ENCODE results near the gene TNRC6B. TPM values are rescaled to one million over a fixed set of nuclear protein-coding genes. Genes with fewer than 3 reads are reported as not detected.

Gene TNRC6B
- polyA plus RNA-seq, 2 donors = 2.3 to 8.2 TPM

DNA sequence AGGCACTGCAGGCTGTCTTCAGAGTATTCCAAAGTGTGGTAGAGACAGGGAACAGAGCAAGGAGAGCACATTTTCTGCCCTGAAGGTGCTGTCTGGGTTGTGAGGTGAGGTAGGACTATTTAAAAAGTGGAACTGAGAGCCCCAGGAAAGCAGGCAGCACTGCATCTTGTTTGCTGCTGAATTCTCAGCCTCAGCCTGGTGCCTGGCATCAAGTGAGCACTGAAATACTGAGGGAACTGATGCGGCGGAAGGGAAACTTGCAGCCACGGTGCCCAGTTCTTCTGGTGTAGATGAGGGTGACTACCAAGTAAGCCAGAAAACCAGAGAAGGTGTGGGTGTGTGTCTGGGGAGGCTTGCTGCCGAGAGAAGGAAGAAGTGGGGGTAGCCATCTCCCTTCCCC is 59.5 kb downstream of the TNRC6B start:
- Histone ChIP-seq H3K27ac (ENCODE audit: low read depth in 2 of 2, low read length in 1 of 2) (no peak overlapping the region), H3K36me3 (ENCODE audit: control insufficient read depth in 2 of 2, insufficient read depth in 2 of 2, low read length in 1 of 2) (no peaks in the 10 kb centered on the region), H3K27me3 (ENCODE audit: control insufficient read depth in 1 of 2, insufficient read depth in 2 of 2, low read length in 2 of 2) (no peaks in the 10 kb centered on the region), H3K4me1 (ENCODE audit: control insufficient read depth in 2 of 2, insufficient read depth in 2 of 2, low read length in 1 of 2) (peaks cover 0 to 14% of the 10 kb centered on the region in 2 donors), H3K9me3 (ENCODE audit: control insufficient read depth in 2 of 2, insufficient read depth in 1 of 2, low read depth in 1 of 2, low read length in 1 of 2) (no peaks in the 10 kb centered on the region), H3K4me3 (ENCODE audit: low read depth in 1 of 2, low read length in 2 of 2) (no peak overlapping the region)
- WGBS, 2 donors = 89 to 90% methylated on average over 4 of the region's 4 CpGs

DNA sequence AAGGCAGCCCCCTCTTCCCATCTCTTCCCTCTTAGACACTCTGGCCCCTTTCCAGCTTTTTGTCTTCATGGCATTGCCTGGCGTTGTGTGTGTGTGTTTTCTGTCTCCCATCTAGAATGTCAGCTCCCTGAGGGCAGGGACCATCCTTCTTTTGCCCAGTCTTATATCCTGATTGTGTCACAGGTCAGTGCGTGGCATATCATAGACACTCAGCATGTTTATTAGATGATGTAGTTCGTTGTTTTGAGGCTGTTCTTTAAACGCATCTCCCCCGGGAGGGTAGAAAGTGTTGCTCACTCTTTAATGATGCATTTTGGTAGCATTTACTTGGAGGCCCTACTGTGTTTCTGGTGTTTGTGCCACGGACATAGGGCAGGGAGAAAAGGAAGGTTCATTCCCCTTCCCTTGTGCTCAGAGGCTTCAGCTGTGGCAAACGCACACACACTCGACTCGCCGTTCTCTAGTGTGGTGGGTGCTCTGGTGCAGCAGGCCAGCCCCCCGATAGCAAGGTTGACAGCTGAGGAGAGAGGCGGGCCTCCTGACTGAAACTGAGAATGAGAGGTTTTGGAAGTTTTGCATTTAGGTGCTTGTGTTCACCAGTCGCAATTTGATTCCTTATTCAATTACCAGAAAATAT is 60.2 kb downstream of the TNRC6B start:
- no peaks in the 10 kb centered on the region for H3K9me3 ChIP-seq (ENCODE audit: control insufficient read depth in 2 of 2, insufficient read depth in 1 of 2, low read depth in 1 of 2, low read length in 1 of 2)
- no peak overlapping the region for H3K4me3 ChIP-seq (ENCODE audit: low read depth in 1 of 2, low read length in 2 of 2)
- peaks cover 0 to 14% of the 10 kb centered on the region in 2 donors for H3K4me1 ChIP-seq (ENCODE audit: control insufficient read depth in 2 of 2, insufficient read depth in 2 of 2, low read length in 1 of 2)
- H3K36me3 ChIP-seq (ENCODE audit: control insufficient read depth in 2 of 2, insufficient read depth in 2 of 2, low read length in 1 of 2) = no peaks in the 10 kb centered on the region
- H3K27me3 ChIP-seq (ENCODE audit: control insufficient read depth in 1 of 2, insufficient read depth in 2 of 2, low read length in 2 of 2) = no peaks in the 10 kb centered on the region
- 83 to 87% methylated on average over 13 of the region's 13 CpGs for WGBS, 2 donors
- no peak overlapping the region for H3K27ac ChIP-seq (ENCODE audit: low read depth in 2 of 2, low read length in 1 of 2)

DNA sequence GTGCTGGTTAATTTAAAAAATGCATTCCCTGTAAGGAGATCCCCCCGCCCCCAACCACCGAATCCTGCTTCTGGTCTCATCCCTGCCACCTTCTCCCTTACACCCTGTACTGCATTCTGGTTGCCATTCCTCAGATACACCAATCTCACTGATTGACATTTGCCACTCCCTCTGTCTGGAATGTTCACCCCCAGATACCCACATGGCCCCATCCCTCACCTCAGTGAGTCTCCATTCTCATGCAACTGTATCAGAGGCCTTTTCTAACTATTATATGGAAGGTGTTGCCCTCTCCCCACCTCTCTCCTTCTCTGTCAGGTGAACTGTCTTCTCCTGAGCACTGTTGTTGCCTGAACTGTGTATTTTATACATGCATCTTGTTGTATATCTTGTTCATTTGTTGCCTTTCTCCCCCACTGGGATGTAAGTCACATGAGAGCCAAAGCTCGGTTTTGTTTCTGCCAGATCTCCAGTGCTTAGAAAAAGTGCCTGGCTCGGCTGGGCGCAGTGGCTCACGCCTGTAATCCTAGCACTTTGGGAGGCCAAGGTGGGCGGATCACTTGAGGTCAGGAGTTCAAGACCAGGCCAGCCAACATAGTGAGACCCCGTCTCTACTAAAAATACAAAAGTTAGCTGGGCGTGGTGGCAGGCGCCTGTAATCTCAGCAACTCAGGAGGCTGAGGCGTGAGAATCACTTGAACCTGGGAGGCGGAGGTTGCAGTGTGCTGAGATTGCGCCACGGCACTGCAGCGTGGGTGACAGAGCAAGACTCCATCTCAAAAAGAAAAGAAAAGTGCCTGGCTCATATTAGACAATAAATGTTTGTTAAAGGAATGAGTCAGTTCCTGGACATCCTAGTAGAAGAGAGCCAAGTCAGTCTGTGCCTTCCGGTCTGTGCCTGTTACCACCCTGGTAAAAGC is 61.0 kb downstream of the TNRC6B start:
- no peak overlapping the region for H3K4me3 ChIP-seq (ENCODE audit: low read depth in 1 of 2, low read length in 2 of 2)
- no peaks in the 10 kb centered on the region for H3K36me3 ChIP-seq (ENCODE audit: control insufficient read depth in 2 of 2, insufficient read depth in 2 of 2, low read length in 1 of 2)
- H3K27me3 ChIP-seq (ENCODE audit: control insufficient read depth in 1 of 2, insufficient read depth in 2 of 2, low read length in 2 of 2) = no peaks in the 10 kb centered on the region
- H3K4me1 ChIP-seq (ENCODE audit: control insufficient read depth in 2 of 2, insufficient read depth in 2 of 2, low read length in 1 of 2) = peaks cover 0 to 14% of the 10 kb centered on the region in 2 donors
- H3K9me3 ChIP-seq (ENCODE audit: control insufficient read depth in 2 of 2, insufficient read depth in 1 of 2, low read depth in 1 of 2, low read length in 1 of 2) = no peaks in the 10 kb centered on the region
- 45 to 50% methylated on average over 16 of the region's 16 CpGs for WGBS, 2 donors
- H3K27ac ChIP-seq (ENCODE audit: low read depth in 2 of 2, low read length in 1 of 2) = peak overlapping the region; percentile 5 to 72

DNA sequence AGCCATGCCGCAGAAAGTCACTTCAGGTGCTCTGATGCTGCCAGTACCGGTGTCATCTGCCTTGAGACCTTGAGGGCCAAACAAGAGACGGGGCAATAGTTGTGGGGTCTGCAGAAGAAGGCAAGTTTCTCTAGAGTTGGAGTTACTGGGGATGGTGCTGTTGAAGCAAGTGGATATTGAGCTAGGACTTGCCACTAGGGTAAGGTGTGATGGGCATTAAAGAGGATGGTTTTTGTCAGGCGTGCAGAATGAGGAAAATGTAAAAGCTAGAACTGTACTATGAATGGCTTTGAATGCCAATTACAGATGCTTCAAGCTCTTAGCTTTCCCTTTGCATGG is 61.6 kb downstream of the TNRC6B start:
- Histone ChIP-seq H3K27me3 (ENCODE audit: control insufficient read depth in 1 of 2, insufficient read depth in 2 of 2, low read length in 2 of 2) (no peaks in the 10 kb centered on the region), H3K4me1 (ENCODE audit: control insufficient read depth in 2 of 2, insufficient read depth in 2 of 2, low read length in 1 of 2) (peaks cover 0 to 14% of the 10 kb centered on the region in 2 donors), H3K4me3 (ENCODE audit: low read depth in 1 of 2, low read length in 2 of 2) (no peak overlapping the region), H3K36me3 (ENCODE audit: control insufficient read depth in 2 of 2, insufficient read depth in 2 of 2, low read length in 1 of 2) (no peaks in the 10 kb centered on the region), H3K9me3 (ENCODE audit: control insufficient read depth in 2 of 2, insufficient read depth in 1 of 2, low read depth in 1 of 2, low read length in 1 of 2) (no peaks in the 10 kb centered on the region), H3K27ac (ENCODE audit: low read depth in 2 of 2, low read length in 1 of 2) (no peak overlapping the region)
- WGBS, 2 donors = 56 to 72% methylated on average over 4 of the region's 4 CpGs

DNA sequence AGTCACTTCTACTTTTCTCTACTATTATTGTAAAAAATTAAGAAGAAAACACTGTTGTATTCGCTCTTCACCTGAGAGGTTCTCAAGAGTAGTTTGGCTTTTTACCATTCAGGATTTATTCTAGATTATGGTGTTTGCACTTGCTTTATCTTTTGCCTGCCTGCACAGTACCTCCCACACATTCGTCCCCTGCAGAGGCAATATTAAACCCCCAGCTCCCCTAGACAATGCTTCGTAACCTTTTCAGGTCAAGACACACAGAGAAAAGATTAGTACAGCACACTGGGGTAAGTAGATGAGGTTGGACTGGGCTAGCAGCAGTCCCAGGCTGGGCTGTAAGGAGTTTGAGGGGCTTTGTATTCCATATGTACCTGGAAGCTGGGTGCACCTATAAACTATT is 62.4 kb downstream of the TNRC6B start:
- peaks cover 0 to 14% of the 10 kb centered on the region in 2 donors for H3K4me1 ChIP-seq (ENCODE audit: control insufficient read depth in 2 of 2, insufficient read depth in 2 of 2, low read length in 1 of 2)
- 69 to 87% methylated on average over 3 of the region's 3 CpGs for WGBS, 2 donors
- no peak overlapping the region for H3K27ac ChIP-seq (ENCODE audit: low read depth in 2 of 2, low read length in 1 of 2)

DNA sequence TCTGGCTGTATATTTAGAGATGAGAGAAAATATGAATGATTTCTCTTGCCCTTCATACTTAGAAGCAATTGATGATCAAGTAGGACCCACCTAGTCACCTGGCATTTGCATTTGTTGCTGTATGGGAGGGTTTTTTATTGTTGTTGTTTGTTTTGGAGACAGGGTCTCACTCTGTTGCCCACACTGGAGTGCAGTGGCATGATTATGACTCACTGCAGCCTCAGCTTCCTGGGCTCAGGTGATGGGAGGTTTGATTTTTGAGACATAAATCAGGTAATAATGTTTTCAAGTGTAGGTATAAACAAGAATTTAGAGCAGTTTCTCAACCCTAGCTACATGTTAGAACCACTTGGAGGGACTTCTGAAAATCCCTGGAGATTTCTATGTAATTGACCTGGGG is 63.0 kb downstream of the TNRC6B start:
- Histone ChIP-seq H3K4me1 (ENCODE audit: control insufficient read depth in 2 of 2, insufficient read depth in 2 of 2, low read length in 1 of 2) (peaks cover 0 to 14% of the 10 kb centered on the region in 2 donors), H3K27ac (ENCODE audit: low read depth in 2 of 2, low read length in 1 of 2) (no peak overlapping the region), H3K27me3 (ENCODE audit: control insufficient read depth in 1 of 2, insufficient read depth in 2 of 2, low read length in 2 of 2) (no peaks in the 10 kb centered on the region), H3K4me3 (ENCODE audit: low read depth in 1 of 2, low read length in 2 of 2) (no peak overlapping the region), H3K9me3 (ENCODE audit: control insufficient read depth in 2 of 2, insufficient read depth in 1 of 2, low read depth in 1 of 2, low read length in 1 of 2) (no peaks in the 10 kb centered on the region), H3K36me3 (ENCODE audit: control insufficient read depth in 2 of 2, insufficient read depth in 2 of 2, low read length in 1 of 2) (no peaks in the 10 kb centered on the region)

More for the DNA sequence above, 62.4 kb downstream of the TNRC6B start:
- Histone ChIP-seq H3K36me3 (ENCODE audit: control insufficient read depth in 2 of 2, insufficient read depth in 2 of 2, low read length in 1 of 2) (no peaks in the 10 kb centered on the region), H3K9me3 (ENCODE audit: control insufficient read depth in 2 of 2, insufficient read depth in 1 of 2, low read depth in 1 of 2, low read length in 1 of 2) (no peaks in the 10 kb centered on the region), H3K27me3 (ENCODE audit: control insufficient read depth in 1 of 2, insufficient read depth in 2 of 2, low read length in 2 of 2) (no peaks in the 10 kb centered on the region), H3K4me3 (ENCODE audit: low read depth in 1 of 2, low read length in 2 of 2) (no peak overlapping the region)

DNA sequence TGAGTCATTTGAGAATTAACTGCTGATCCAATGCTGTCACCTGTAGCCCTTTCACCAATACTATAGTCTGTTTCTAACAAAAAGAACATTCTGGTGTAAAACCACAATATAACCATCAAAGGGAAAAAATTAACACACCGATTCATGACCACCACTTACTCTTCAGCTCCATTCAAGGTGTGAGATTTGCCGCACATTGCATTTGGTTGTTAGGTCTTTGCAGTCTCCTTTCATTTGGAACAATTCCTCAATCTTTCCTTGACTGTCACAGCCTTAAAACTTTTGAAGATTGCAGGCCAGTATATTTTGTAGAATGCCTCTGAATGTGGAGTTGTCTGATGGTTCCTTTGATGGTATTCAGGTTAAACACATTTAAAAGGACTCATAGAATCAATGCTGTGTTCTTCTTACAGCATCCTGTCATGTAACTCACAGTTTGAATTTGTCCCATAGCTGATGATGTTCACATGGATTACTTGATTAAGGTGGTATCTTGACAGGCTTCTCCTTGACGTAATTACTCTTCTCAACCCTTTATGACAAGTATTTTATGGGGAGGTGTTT is 63.6 kb downstream of the TNRC6B start:
- no peaks in the 10 kb centered on the region for H3K36me3 ChIP-seq (ENCODE audit: control insufficient read depth in 2 of 2, insufficient read depth in 2 of 2, low read length in 1 of 2)
- WGBS, 2 donors = 77 to 83% methylated on average over 3 of the region's 3 CpGs
- no peaks in the 10 kb centered on the region for H3K9me3 ChIP-seq (ENCODE audit: control insufficient read depth in 2 of 2, insufficient read depth in 1 of 2, low read depth in 1 of 2, low read length in 1 of 2)
- H3K27ac ChIP-seq (ENCODE audit: low read depth in 2 of 2, low read length in 1 of 2) = no peak overlapping the region
- H3K4me1 ChIP-seq (ENCODE audit: control insufficient read depth in 2 of 2, insufficient read depth in 2 of 2, low read length in 1 of 2) = peaks cover 0 to 14% of the 10 kb centered on the region in 2 donors
- no peak overlapping the region for H3K4me3 ChIP-seq (ENCODE audit: low read depth in 1 of 2, low read length in 2 of 2)
- H3K27me3 ChIP-seq (ENCODE audit: control insufficient read depth in 1 of 2, insufficient read depth in 2 of 2, low read length in 2 of 2) = no peaks in the 10 kb centered on the region

DNA sequence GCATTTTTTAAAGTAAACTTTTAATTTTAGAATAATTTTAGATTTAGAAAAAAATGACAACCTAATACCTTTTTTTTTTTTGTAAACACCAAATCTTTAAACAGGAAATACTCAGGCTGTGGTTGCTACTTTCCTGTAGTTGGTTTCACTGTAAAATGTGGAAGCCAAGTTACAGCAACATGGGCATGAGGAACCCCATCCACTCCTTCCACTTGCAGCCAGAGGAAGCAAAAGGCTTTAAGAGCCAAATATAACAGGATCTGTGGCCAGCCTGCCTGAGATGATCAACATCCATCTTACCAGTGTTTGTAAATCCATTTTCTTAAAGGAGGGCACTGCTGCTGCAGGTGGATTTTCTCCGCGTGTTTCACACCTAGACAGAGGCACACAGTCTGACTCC is 66.2 kb downstream of the TNRC6B start:
- Histone ChIP-seq H3K9me3 (ENCODE audit: control insufficient read depth in 2 of 2, insufficient read depth in 1 of 2, low read depth in 1 of 2, low read length in 1 of 2) (no peaks in the 10 kb centered on the region), H3K27ac (ENCODE audit: low read depth in 2 of 2, low read length in 1 of 2) (no peak overlapping the region), H3K4me3 (ENCODE audit: low read depth in 1 of 2, low read length in 2 of 2) (no peak overlapping the region), H3K27me3 (ENCODE audit: control insufficient read depth in 1 of 2, insufficient read depth in 2 of 2, low read length in 2 of 2) (no peaks in the 10 kb centered on the region), H3K36me3 (ENCODE audit: control insufficient read depth in 2 of 2, insufficient read depth in 2 of 2, low read length in 1 of 2) (peaks cover 4 to 5% of the 10 kb centered on the region in 2 donors), H3K4me1 (ENCODE audit: control insufficient read depth in 2 of 2, insufficient read depth in 2 of 2, low read length in 1 of 2) (peaks cover 0 to 2% of the 10 kb centered on the region in 2 donors)
- 89% methylated on average over 2 of the region's 2 CpGs for WGBS, 2 donors

DNA sequence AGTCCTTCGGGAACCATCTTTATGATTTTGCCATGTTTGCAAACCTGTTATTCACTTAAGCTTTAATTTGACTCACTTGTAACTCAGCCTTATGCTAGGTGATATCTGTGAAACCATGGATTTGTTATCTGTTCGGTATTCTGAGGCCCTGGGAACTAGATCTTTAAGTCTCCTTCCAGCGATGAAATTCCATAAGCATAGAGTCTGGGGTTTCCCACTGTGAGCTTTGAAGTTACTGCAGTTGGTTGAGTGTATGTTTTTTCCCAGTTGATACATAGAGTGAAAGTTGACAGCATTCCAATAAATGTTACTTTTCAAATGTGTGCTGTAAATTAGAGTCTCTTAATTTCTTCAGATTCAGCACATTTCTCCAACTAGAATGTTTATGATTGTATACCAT is 66.9 kb downstream of the TNRC6B start:
- peaks cover 0 to 2% of the 10 kb centered on the region in 2 donors for H3K4me1 ChIP-seq (ENCODE audit: control insufficient read depth in 2 of 2, insufficient read depth in 2 of 2, low read length in 1 of 2)
- no peaks in the 10 kb centered on the region for H3K9me3 ChIP-seq (ENCODE audit: control insufficient read depth in 2 of 2, insufficient read depth in 1 of 2, low read depth in 1 of 2, low read length in 1 of 2)
- H3K27ac ChIP-seq (ENCODE audit: low read depth in 2 of 2, low read length in 1 of 2) = no peak overlapping the region
- no peaks in the 10 kb centered on the region for H3K27me3 ChIP-seq (ENCODE audit: control insufficient read depth in 1 of 2, insufficient read depth in 2 of 2, low read length in 2 of 2)
- no peak overlapping the region for H3K4me3 ChIP-seq (ENCODE audit: low read depth in 1 of 2, low read length in 2 of 2)
- 79 to 99% methylated on average over 3 of the region's 3 CpGs for WGBS, 2 donors
- peaks cover 4 to 5% of the 10 kb centered on the region in 2 donors for H3K36me3 ChIP-seq (ENCODE audit: control insufficient read depth in 2 of 2, insufficient read depth in 2 of 2, low read length in 1 of 2)
